Measurements from ENCODE around the gene AIPL1.

AIPL1 gene

GRCh38 chr17:6413065-6413464 lies 21.9 kb downstream of the AIPL1 start:
- no peak for DNase-seq

GRCh38 chr17:6408735-6409134 lies 26.2 kb downstream of the AIPL1 start:
- no peak for DNase-seq

GRCh38 chr17:6408276-6408675 lies 26.6 kb downstream of the AIPL1 start:
- DNase-seq = no peak

- DNase-seq = no peak
Observed at GRCh38 chr17:6402258-6402657, 32.7 kb downstream of the AIPL1 start.

- no peak for DNase-seq
Observed at GRCh38 chr17:6398955-6399354, 36.0 kb downstream of the AIPL1 start.

GRCh38 chr17:6394055-6394606 lies 40.8 kb downstream of the AIPL1 start:
- DNase-seq = no peak

- DNase-seq = no peak
Observed at GRCh38 chr17:6393351-6393952, 41.5 kb downstream of the AIPL1 start.

- no peak for DNase-seq
Observed at GRCh38 chr17:6392609-6393350, 42.1 kb downstream of the AIPL1 start.

- no peak for DNase-seq
Observed at GRCh38 chr17:6388416-6388815, 46.5 kb downstream of the AIPL1 start.

GRCh38 chr17:6387858-6388257 lies 47.1 kb downstream of the AIPL1 start:
- DNase-seq = no peak

- DNase-seq = no peak
Observed at GRCh38 chr17:6387442-6387841, 47.5 kb downstream of the AIPL1 start.

GRCh38 chr17:6386041-6386630 lies 48.8 kb downstream of the AIPL1 start:
- no peak for DNase-seq

- no peak for DNase-seq
Observed at GRCh38 chr17:6384481-6384880, 50.4 kb downstream of the AIPL1 start.

GRCh38 chr17:6381526-6382465 lies 53.1 kb downstream of the AIPL1 start:
- no peak for DNase-seq

- DNase-seq = no peak
Observed at GRCh38 chr17:6380915-6381438, 53.9 kb downstream of the AIPL1 start.

- DNase-seq = no peak
Observed at GRCh38 chr17:6377906-6378305, 57.0 kb downstream of the AIPL1 start.

- no peak for DNase-seq
Observed at GRCh38 chr17:6376931-6377361, 58.0 kb downstream of the AIPL1 start.

GRCh38 chr17:6374761-6375312 lies 60.1 kb downstream of the AIPL1 start:
- peak; percentile 33 for DNase-seq

- no peak for DNase-seq
Observed at GRCh38 chr17:6374271-6374691, 60.6 kb downstream of the AIPL1 start.
